A549 (cell line): ENCODE data around the gene KCNJ10. TPM values are rescaled to one million over a fixed set of nuclear protein-coding genes. Genes with fewer than 3 reads are reported as not detected.

ENCODE experiments used
- ATAC-seq, 2 experiments: fragments of 200-7000 bp in 1 of 2; fragments of >200 bp in 1 of 2; cut with Nextera tagmentation in 1 of 2; cut with Tn5 transposase in 1 of 2; 3 replicates each; pipeline versions ENCODE4 v1.8.0 to v1.9.1; 2018 to 2020; ENCODE audit warnings: mild to moderate bottlenecking in 1 of 2, moderate library complexity in 1 of 2
- CTCF ChIA-PET: fragments of 300-600 bp; sonication (Branson Sonifier 250); formaldehyde crosslinking; extraction: SDS; loops from one replicate; lab custom pipeline; 2021; ENCODE audit warnings: antibody characterized with exemption, inconsistent platforms; lab: Yijun Ruan, JAX
- POLR2A ChIA-PET: fragments of 350-600 bp; formaldehyde crosslinking; extraction: SDS; loops from one replicate; lab custom pipeline; 2021; ENCODE audit warnings: antibody characterized with exemption, inconsistent platforms; lab: Yijun Ruan, JAX
- DNase-seq, 2 experiments: peaks; one replicate each; pipeline versions ENCODE4 v3.0.0 to v3.0.0-alpha.2; 2011 to 2016; ENCODE audit warnings: low read depth in 1 of 2, low spot score in 1 of 2
- FAIRE-seq: peaks from 2 replicates; lab custom pipeline; 2011; peaks lifted over from hg19 to GRCh38; lab: Jason Lieb, UNC
- H3K27ac ChIP-seq, 2 experiments: fragments of >200 bp; sonication (Bioruptor Twin); formaldehyde crosslinking; 3 replicates each; pipeline ENCODE4 v1.5.1; 2016 to 2017
- H3K4me1 ChIP-seq: fragments of >200 bp; sonication (Bioruptor Twin); formaldehyde crosslinking; 3 replicates; pipeline ENCODE4 v1.6.1; 2016
- H3K4me2 ChIP-seq: fragments of >200 bp; sonication (Bioruptor Twin); formaldehyde crosslinking; 3 replicates; pipeline ENCODE4 v1.6.1; 2016
- H3K4me3 ChIP-seq: fragments of >200 bp; sonication (Bioruptor Twin); formaldehyde crosslinking; 3 replicates; pipeline ENCODE4 v1.5.1; 2016
- H3K9me3 ChIP-seq: fragments of >200 bp; sonication (Bioruptor Twin); formaldehyde crosslinking; 3 replicates; pipeline ENCODE4 v1.6.1; 2016
- CEBPB ChIP-seq, 2 experiments: fragments of >200 bp in 1 of 2; sonication (Bioruptor Twin) in 1 of 2; formaldehyde crosslinking in 1 of 2; IDR thresholded peaks; 2 replicates each; pipeline ENCODE4 v1.6.1; 2012 to 2016
- EP300 ChIP-seq, 2 experiments: fragments of >200 bp; sonication (Bioruptor Twin); formaldehyde crosslinking; IDR thresholded peaks; 2 replicates in 1 of 2; 3 replicates in 1 of 2; pipeline ENCODE4 v1.6.1; 2016 to 2017
- FOSL2 ChIP-seq, 2 experiments: fragments of 450-650 bp in 1 of 2; fragments of >200 bp in 1 of 2; sonication (Bioruptor Twin) in 1 of 2; formaldehyde crosslinking; IDR thresholded peaks; 2 replicates each; pipeline versions ENCODE4 v1.5.0 to v1.6.1; 2016 to 2020; ENCODE audit warnings: mild to moderate bottlenecking in 1 of 2, moderate library complexity in 1 of 2
- GATA3 ChIP-seq: IDR thresholded peaks from 2 replicates; pipeline ENCODE4 v1.6.1; 2012; ENCODE audit warnings: borderline replicate concordance
- HOXA7 ChIP-seq: fragments of 250-450 bp; sonication (Bioruptor Pico); IDR thresholded peaks from 2 replicates; pipeline ENCODE4 v1.5.0; 2020; ENCODE audit warnings: mild to moderate bottlenecking, moderate library complexity
- MAFK ChIP-seq: fragments of 450-650 bp; IDR thresholded peaks from 2 replicates; pipeline ENCODE4 v1.6.1; 2014; ENCODE audit not compliant: partially characterized antibody
- NR3C1 ChIP-seq: fragments of >200 bp; sonication (Bioruptor Twin); formaldehyde crosslinking; IDR thresholded peaks from 3 replicates; pipeline ENCODE4 v1.6.1; 2017
- POLR2A ChIP-seq: IDR thresholded peaks from 2 replicates; pipeline ENCODE4 v1.6.1; 2012; ENCODE audit warnings: mild to moderate bottlenecking, low read length
- RCOR1 ChIP-seq: fragments of 150-350 bp; IDR thresholded peaks from 2 replicates; pipeline ENCODE4 v1.6.1; 2014; ENCODE audit warnings: antibody characterized with exemption, low read length, low read depth
- RFX5 ChIP-seq: fragments of 450-650 bp; IDR thresholded peaks from 2 replicates; pipeline ENCODE4 v1.7.1; 2014; ENCODE audit warnings: antibody characterized with exemption, mild to moderate bottlenecking, moderate library complexity
- RNF2 ChIP-seq: fragments of 200-600 bp; sonication (generic); IDR thresholded peaks from 2 replicates; pipeline ENCODE4 v1.6.1; 2016; ENCODE audit warnings: low read depth, mild to moderate bottlenecking, antibody characterized with exemption, moderate library complexity, borderline replicate concordance
- SMC3 ChIP-seq: fragments of >200 bp; sonication (Bioruptor Twin); formaldehyde crosslinking; IDR thresholded peaks from 3 replicates; pipeline ENCODE4 v1.6.1; 2018; ENCODE audit warnings: inconsistent platforms
- TP53 ChIP-seq: fragments of 250-450 bp; sonication (Bioruptor Pico); IDR thresholded peaks from 2 replicates; pipeline ENCODE4 v1.5.0; 2021; ENCODE audit warnings: mild to moderate bottlenecking, moderate library complexity
- WGBS: methylation state at CpG from one replicate; pipeline ENCODE4 v1.1.6; 2017; ENCODE audit errors: missing lambda C conversion rate; 5-methylcytosine and 5-hydroxymethylcytosine counted together
- polyA minus RNA-seq: library from RNA; depleted of rRNA, polyadenylated mRNA; stranded (reverse); fragments of >200 nt; gene quantifications from 2 replicates; pipeline ENCODE4 v1.2.3, GENCODE V29; 2011; rRNA and poly(A)+ RNA removed
- polyA plus RNA-seq, 4 experiments: library from polyadenylated mRNA; depleted of rRNA in 3 of 4; stranded (reverse); fragments of >200 nt; fragmentation: RNase III in 1 of 4; extraction: RNeasy Plus Mini Kit Qiagen cat#74134 plus additional on column Dnase treatment in 1 of 4; gene quantifications; 2 replicates in 3 of 4; 3 replicates in 1 of 4; pipeline ENCODE4 v1.2.3, GENCODE V29; 2011 to 2017
- TF ChIP-seq, protein P1 (sequence below): fragments of 450-650 bp; IDR thresholded peaks from 2 replicates; pipeline ENCODE4 v1.6.1; 2014; ENCODE audit warnings: antibody characterized with exemption
- TF ChIP-seq, protein P2 (sequence below): IDR thresholded peaks from 2 replicates; pipeline ENCODE4 v1.6.1; 2012
- TF ChIP-seq, protein P3 (sequence below): fragments of >200 bp; sonication (Bioruptor Twin); formaldehyde crosslinking; IDR thresholded peaks from 3 replicates; pipeline ENCODE4 v1.6.1; 2016
- TF ChIP-seq, protein P4 (sequence below): fragments of 250-450 bp; sonication (Bioruptor Pico); IDR thresholded peaks from 2 replicates; pipeline ENCODE4 v1.5.0; 2020; ENCODE audit warnings: low read depth, mild to moderate bottlenecking, moderate library complexity
- TF ChIP-seq, protein P5 (sequence below): IDR thresholded peaks from 2 replicates; pipeline ENCODE4 v1.6.1; 2012; ENCODE audit warnings: low read depth, borderline replicate concordance
- TF ChIP-seq, protein P6 (sequence below): fragments of 250-450 bp; sonication (Bioruptor Pico); IDR thresholded peaks from 2 replicates; pipeline ENCODE4 v1.5.0; 2021; ENCODE audit warnings: mild to moderate bottlenecking, moderate library complexity, borderline replicate concordance
- TF ChIP-seq, protein P7 (sequence below): fragments of 200-600 bp; sonication (generic); IDR thresholded peaks from 2 replicates; pipeline ENCODE4 v1.6.1; 2016; ENCODE audit warnings: antibody characterized with exemption, mild to moderate bottlenecking, moderate library complexity

The KCNJ10 gene
- polyA plus RNA-seq (2011; rRNA removed) (not detected in 2 replicates), polyA plus RNA-seq (2017; fragmentation: RNase III; extraction: RNeasy Plus Mini Kit Qiagen cat#74134 plus additional on column Dnase treatment) (0.05 to 0.09 TPM (median 0.05 TPM) in 3 replicates), polyA minus RNA-seq (not detected in 2 replicates)
- polyA plus RNA-seq (2012; cell fraction: cytosol; rRNA removed) = not detected in 2 replicates
- polyA plus RNA-seq (2012; cell fraction: nucleus; rRNA removed) = 0.07 TPM in 1 of 2 replicates, not detected in the other

DNA sequence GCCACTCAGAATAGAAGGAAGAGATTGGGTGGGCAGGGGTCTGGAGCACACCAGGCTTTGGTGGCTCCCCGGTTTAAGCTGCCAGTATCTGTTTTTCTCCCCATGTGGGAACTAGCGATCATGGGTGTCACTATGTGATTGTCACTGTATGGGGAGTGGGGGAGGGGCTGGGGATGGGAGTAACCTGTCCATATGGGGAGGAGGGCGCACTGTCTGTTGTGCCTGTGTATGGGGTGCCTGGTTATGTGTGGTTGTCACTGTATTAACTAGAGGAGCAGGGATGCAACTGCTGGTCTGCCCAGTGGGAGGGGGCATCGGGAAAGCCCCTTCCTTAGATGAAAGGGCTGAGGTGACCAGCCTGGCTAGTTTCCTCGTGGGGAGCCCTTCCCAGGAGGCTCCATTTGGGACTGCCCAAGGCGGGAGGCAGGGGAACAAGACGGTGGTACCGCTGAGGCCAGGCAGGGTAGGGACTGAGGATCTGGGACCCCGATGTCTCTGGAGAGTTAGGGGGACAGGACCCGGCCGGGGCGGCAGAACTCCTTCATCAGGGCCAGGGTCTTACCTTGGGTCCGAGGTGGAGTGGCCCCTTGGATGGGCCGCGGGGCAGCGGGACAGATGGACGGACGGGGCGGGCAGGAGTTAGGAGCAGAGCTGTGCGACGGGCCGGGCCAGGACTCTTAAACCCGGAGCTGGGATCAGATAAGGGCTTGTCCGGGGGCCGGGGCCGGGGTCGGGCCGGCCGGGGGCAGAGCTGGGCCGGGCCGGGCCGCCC lies at the start of gene KCNJ10:
Gene KCNJ10, minus strand, starts transcription at position 701 of the 772 bp plus-strand sequence. CDS start 27,628 bp downstream, outside the sequence.
- Histone ChIP-seq H3K4me1 (no peaks in the 10 kb centered on the region), H3K27ac (no peak within 1 kb of the TSS; a peak in 1 of 6 replicates), H3K4me3 (peak within 1 kb of the TSS; percentile 48), H3K4me2 (peak within 1 kb of the TSS; percentile 91), H3K9me3 (no peaks in the 10 kb centered on the region)
- ChIA-PET CTCF (interaction anchor here (0.9 to 30.0 kb wide), 4 partner anchors 14 to 64 kb away, joined by 3 to 409 read pairs (median 14); partner anchors contain the start of gene KCNJ9), POLR2A (no interaction called here)
- DNase-seq = no peak
- ATAC-seq = peak; percentile 69 to 72
- FAIRE-seq = no peak
- 33% methylated on average over 18 of the region's 32 CpGs for WGBS
- TF ChIP-seq MAFK (no peak), TP53 (CRISPR knock-in tag) (no peak), HOXA7 (CRISPR knock-in tag) (no peak), NR3C1 (no peak), POLR2A (no peak), GATA3 (no peak), RNF2 (no peak), RFX5 (no peak), EP300 (IDR thresholded peaks at IDR 0.05) (no peak), FOSL2 (IDR thresholded peaks at IDR 0.05) (no peak), FOSL2 (CRISPR knock-in tag; IDR thresholded peaks at IDR 0.05) (no peak), CEBPB (IDR thresholded peaks at IDR 0.05) (no peak), SMC3 (no peak), RCOR1 (no peak)
- TF ChIP-seq, protein P1, sequence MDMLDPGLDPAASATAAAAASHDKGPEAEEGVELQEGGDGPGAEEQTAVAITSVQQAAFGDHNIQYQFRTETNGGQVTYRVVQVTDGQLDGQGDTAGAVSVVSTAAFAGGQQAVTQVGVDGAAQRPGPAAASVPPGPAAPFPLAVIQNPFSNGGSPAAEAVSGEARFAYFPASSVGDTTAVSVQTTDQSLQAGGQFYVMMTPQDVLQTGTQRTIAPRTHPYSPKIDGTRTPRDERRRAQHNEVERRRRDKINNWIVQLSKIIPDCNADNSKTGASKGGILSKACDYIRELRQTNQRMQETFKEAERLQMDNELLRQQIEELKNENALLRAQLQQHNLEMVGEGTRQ = no peak
- TF ChIP-seq, protein P2, sequence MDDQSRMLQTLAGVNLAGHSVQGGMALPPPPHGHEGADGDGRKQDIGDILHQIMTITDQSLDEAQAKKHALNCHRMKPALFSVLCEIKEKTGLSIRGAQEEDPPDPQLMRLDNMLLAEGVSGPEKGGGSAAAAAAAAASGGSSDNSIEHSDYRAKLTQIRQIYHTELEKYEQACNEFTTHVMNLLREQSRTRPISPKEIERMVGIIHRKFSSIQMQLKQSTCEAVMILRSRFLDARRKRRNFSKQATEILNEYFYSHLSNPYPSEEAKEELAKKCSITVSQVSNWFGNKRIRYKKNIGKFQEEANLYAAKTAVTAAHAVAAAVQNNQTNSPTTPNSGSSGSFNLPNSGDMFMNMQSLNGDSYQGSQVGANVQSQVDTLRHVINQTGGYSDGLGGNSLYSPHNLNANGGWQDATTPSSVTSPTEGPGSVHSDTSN = no peak
- TF ChIP-seq, protein P3, sequence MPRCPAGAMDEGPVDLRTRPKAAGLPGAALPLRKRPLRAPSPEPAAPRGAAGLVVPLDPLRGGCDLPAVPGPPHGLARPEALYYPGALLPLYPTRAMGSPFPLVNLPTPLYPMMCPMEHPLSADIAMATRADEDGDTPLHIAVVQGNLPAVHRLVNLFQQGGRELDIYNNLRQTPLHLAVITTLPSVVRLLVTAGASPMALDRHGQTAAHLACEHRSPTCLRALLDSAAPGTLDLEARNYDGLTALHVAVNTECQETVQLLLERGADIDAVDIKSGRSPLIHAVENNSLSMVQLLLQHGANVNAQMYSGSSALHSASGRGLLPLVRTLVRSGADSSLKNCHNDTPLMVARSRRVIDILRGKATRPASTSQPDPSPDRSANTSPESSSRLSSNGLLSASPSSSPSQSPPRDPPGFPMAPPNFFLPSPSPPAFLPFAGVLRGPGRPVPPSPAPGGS = no peak
- TF ChIP-seq, protein P4, sequence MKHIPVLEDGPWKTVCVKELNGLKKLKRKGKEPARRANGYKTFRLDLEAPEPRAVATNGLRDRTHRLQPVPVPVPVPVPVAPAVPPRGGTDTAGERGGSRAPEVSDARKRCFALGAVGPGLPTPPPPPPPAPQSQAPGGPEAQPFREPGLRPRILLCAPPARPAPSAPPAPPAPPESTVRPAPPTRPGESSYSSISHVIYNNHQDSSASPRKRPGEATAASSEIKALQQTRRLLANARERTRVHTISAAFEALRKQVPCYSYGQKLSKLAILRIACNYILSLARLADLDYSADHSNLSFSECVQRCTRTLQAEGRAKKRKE = no peak
- TF ChIP-seq, protein P5, sequence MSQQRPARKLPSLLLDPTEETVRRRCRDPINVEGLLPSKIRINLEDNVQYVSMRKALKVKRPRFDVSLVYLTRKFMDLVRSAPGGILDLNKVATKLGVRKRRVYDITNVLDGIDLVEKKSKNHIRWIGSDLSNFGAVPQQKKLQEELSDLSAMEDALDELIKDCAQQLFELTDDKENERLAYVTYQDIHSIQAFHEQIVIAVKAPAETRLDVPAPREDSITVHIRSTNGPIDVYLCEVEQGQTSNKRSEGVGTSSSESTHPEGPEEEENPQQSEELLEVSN = no peak
- TF ChIP-seq, protein P6, sequence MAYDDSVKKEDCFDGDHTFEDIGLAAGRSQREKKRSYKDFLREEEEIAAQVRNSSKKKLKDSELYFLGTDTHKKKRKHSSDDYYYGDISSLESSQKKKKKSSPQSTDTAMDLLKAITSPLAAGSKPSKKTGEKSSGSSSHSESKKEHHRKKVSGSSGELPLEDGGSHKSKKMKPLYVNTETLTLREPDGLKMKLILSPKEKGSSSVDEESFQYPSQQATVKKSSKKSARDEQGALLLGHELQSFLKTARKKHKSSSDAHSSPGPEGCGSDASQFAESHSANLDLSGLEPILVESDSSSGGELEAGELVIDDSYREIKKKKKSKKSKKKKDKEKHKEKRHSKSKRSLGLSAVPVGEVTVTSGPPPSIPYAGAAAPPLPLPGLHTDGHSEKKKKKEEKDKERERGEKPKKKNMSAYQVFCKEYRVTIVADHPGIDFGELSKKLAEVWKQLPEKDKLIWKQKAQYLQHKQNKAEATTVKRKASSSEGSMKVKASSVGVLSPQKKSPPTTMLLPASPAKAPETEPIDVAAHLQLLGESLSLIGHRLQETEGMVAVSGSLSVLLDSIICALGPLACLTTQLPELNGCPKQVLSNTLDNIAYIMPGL = no peak
- TF ChIP-seq, protein P7, sequence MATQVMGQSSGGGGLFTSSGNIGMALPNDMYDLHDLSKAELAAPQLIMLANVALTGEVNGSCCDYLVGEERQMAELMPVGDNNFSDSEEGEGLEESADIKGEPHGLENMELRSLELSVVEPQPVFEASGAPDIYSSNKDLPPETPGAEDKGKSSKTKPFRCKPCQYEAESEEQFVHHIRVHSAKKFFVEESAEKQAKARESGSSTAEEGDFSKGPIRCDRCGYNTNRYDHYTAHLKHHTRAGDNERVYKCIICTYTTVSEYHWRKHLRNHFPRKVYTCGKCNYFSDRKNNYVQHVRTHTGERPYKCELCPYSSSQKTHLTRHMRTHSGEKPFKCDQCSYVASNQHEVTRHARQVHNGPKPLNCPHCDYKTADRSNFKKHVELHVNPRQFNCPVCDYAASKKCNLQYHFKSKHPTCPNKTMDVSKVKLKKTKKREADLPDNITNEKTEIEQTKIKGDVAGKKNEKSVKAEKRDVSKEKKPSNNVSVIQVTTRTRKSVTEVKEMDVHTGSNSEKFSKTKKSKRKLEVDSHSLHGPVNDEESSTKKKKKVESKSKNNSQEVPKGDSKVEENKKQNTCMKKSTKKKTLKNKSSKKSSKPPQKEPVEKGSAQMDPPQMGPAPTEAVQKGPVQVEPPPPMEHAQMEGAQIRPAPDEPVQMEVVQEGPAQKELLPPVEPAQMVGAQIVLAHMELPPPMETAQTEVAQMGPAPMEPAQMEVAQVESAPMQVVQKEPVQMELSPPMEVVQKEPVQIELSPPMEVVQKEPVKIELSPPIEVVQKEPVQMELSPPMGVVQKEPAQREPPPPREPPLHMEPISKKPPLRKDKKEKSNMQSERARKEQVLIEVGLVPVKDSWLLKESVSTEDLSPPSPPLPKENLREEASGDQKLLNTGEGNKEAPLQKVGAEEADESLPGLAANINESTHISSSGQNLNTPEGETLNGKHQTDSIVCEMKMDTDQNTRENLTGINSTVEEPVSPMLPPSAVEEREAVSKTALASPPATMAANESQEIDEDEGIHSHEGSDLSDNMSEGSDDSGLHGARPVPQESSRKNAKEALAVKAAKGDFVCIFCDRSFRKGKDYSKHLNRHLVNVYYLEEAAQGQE = no peak
